GM19452 (cell line): Measurements from ENCODE around the gene MPP2.
"Not testable (repeated sequence)": the region's sequence is repeated elsewhere in the genome, so short reads cannot be mapped to it uniquely, and the experiment has no call there.

ENCODE experiments used
- ATAC-seq: cut with Tn5 transposase; IDR thresholded peaks from one replicate; pipeline ENCODE4 v1.9.1; 2021; ENCODE audit not compliant: unreplicated experiment

The MPP2 gene

DNA sequence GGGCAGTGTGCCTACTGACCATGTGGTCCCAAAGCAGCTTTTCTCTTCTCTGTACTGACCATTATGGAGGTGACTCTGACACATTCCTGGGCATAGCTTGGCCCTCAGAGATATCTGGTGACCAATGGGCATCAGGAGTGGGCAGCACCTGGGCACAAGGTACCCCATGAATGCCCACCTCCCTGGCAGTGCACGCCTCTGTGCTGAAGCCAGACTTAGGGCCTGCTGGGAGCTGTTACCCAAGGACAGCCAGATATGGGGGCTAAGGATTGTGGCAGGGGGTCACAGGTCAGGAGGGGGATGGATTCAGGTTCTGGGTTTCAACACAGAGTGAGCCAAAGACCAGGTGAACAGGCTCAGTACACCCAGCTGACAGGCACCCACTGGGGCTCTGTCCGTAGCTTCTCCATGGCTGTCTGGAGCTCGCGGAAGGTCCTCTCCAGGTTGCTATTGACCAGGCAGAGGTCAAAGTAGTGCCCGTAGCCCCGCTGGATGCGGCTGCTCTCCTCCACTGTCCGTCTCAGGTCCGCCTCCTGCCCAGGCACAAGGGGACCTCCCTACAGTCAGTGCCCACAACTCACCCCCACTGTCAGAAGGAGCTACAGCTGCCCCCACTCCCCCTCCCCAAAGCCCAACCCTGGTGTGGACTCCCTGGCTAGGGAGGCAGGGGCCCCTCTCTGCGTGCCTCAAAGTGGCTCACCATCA is 29.7 kb downstream of the MPP2 start:
- ATAC-seq, result no peak

DNA sequence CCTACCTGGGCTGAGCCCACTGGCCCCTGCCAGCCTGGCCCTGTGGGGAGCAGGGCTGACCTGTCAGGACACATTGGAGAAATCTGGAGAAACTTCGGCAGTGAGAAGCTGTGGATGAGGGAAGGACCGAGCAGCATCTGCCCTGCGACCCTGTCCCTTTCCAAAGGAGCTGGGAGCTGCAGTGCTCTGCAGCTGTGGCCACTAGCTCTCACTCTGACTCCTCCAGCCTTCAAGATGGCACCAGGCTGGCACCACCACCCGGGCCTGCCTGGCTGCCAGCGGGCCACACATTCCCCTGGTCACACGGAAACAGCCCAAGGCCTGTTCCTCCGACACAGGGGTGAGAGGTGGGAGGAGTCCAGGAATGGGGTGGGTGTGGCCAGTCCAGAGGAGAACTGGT is 30.3 kb downstream of the MPP2 start:
- ATAC-seq, result no peak

DNA sequence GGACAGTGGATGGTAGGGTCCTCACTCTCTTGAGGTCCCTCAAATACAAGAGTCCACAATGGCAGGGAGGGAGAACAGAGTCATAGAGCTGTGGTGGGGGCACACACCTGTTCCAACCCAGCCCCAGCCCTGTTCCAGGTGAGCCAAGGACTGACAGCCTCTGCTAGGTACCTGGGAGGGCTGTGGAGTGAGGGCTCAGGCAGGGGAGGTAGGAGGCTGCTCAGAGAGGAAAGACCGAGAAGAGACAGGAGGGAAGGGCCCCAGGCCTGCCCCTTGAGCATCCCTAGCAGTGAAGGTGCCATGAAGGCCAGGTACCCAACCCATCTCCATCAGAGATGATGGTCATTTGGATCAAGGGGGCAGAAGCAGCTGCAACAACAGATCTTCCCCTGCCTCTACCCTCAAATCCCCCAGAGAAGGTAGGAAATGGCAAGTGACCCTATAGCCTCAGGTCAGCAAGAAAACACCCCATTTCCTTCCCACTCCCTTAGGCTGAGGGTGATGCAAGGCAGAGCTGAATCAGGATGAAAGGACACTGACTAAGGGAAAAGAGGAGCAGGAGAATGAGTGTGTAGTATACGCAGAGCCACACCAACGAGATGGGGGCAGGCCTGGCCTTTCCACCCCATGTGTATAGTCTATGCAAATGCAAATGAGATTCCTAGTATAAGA is 31.7 kb downstream of the MPP2 start:
- no peak for ATAC-seq

DNA sequence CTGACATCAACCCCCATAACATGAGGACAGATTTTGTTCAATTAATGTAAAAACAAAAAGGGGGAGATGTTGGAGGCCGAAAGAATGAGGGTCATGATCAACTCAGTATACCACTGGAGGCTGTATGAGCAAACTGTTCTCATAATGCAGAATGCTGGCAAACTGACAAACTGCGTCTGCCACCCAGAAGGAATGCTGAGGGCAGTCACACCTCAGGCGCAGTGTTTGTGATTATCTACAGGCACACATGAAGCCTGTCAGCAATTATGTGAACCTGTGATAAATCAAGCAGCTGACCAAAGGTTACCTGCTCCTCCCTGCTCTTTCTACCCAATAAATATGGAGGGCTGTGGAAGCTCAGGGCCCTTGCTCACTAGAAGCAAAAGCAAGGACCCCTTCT is 33.0 kb downstream of the MPP2 start:
- no peak for ATAC-seq

DNA sequence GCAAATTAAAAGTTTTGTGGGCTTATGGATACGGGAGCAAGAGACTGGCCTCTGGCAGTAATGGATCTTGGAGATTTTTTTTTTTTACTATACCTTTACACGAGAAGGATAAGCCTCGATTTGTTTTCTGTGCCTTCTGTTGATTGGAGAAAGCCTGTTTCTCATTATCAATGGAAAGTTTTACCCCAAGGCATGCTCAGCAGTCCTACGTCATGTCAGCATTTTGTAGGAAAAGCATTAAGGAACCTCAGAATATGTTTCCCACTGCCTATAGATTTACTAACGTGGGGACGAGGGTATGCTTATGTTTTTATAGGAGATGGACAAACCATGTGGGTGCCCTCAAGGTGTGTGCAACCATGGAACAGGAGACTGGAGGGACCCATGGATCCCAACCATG is 33.5 kb downstream of the MPP2 start:
- ATAC-seq, result no peak

DNA sequence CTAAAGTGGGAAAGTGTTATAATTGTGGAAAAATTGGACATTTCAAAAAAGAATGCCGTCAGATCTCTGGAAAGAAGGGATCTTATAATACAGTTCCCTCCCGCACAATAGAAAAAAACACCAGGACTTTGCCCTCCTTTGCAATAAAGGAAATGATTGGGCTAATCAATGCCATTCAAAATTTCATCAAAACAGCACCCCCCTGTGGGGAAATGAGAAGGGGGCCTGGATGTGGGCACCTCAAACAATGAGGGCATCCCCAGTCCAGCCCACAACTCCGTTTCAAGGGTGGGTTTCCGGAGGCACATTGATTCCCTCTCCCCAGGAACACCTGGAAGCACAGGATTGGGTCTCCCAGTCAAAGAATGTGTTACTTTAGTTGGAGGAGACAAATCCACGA is 34.2 kb downstream of the MPP2 start:
- ATAC-seq, result no peak

DNA sequence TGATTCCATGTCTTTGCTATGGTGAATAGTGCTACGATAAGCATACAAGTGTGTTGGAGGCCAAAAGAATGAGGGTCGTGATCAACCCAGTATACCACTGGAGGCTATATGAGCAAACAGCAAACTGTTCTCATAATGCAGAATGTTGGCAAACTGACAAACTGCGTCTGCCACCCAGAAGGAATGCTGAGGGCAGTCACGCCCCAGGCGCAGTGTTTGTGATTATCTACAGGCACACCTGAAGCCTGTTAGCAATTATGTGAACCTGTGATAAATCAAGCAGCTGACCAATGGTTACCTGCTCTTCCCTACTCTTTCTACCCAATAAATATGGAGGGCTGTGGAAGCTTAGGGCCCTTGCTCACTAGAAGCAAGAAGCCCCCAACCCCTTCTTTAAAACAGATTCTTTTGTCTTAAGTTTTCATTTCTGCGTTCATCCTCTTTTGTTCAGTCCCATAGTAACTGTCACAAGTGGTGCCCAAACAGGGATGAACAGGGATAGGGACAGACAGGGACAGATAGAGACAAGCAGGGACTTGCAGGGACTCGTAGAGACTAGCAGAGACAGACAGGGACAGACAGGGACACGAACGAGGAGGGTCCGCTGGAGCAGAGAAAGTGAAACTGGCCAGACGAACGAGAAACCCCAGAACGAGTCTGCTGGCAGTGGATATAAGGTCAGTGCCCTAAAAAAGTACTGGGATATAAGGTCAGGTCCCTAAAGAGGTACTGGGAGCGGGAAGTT is 35.2 kb downstream of the MPP2 start:
- no peak for ATAC-seq

DNA sequence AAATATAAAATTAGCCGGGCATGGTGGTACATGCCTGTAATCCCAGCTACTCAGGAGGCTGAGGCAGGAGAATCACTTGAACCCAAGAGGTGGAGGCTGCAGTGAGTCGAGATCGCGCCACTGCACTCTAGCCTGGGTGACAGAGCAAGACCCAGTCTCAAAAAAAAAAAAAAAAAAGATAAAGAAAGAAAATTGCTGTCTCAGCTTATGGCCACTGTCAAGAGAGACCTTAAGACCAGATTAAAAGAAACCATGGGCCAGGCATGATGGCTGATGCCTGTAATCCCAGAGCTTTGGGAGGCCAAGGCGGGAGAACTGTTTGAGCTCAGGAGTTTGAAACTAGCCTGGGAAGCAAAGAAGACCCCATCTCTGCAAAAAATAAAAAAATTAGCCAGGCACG is 38.3 kb downstream of the MPP2 start:
- not testable (repeated sequence) for ATAC-seq

DNA sequence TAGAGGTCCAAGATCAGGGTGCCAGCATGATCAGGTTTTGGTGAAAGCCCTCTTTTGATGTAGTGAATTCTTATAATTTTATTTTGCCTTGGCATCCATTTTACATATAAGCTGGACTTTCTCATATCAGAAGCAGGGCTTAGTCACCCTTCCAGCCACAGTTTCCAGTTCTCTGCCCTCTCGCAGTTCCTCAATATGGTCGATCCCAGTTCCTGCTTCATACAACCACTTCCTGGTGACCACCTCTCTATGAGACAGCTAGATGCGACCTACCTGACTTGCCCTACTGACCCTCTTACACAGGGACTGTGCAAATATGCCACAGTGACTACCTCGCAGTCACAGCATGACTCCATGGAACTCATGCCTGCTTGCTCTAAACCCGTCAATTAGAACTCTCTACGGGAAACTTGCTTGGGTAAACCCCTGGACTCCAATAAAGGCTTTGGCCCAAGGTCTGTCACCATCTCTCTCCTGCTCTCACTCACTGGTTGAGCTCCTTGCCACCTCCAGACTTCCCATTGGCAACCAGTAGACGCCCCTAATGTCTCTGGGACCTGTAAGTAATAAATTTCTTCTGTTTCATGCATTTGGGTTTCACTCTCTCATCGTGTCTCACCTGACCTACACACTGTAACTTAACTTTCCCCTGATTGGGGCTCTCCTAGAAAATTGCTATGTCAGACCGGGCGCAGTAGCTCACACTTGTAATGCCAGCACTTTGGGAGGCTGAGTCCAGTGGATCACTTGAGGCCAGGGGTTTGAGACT is 38.9 kb downstream of the MPP2 start:
- no peak for ATAC-seq

DNA sequence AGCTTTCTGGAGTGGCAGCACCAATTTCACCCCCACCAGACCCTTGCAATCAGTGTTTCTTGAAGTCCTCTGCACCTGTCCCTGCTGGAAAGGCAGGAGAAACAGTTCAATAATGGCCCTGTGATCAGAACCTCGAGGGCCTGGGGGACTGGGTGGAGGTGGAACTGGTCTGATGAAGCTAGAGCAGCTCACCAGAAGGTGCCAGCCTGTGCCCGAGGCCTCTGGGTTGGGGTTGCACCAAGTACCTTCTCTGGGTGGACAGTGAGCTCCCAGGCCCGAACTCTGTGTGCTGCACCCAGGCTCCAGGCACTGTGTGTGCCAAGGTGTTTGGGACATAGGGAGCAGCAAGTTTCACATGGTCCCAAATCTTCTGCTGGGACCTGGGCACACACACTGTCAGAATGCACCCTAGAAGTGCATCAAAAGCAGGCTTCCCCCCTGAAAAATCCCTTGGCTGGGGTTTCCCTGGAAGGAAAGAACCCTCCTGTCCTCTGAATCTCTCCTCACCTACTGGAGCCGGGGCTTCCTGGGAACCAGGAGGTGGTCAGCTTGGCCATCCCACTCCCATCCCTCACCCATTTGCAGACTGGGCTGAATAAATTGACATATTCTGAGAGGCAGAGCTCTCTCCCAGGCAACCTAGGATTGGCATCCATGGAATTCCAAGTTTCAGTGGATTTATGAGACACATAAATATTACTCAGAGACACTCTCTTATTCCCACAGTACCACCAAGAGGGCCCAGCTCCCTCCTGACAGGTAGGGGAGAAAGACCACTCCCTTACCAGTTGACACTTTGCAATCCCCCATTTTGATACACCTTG is 43.0 kb downstream of the MPP2 start:
- ATAC-seq, result no peak

DNA sequence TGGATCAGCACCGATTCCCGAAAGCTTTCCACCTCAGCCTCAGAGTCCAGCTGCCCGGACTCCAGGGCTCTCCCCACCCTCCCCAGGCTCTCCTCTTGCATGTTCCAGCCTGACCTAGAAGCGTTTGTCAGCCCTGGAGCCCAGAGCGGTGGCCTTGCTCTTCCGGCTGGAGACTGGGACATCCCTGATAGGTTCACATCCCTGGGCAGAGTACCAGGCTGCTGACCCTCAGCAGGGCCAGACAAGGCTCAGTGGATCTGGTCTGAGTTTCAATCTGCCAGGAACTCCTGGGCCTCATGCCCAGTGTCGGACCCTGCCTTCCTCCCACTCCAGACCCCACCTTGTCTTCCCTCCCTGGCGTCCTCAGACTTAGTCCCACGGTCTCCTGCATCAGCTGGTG is 45.4 kb downstream of the MPP2 start:
- no peak for ATAC-seq

DNA sequence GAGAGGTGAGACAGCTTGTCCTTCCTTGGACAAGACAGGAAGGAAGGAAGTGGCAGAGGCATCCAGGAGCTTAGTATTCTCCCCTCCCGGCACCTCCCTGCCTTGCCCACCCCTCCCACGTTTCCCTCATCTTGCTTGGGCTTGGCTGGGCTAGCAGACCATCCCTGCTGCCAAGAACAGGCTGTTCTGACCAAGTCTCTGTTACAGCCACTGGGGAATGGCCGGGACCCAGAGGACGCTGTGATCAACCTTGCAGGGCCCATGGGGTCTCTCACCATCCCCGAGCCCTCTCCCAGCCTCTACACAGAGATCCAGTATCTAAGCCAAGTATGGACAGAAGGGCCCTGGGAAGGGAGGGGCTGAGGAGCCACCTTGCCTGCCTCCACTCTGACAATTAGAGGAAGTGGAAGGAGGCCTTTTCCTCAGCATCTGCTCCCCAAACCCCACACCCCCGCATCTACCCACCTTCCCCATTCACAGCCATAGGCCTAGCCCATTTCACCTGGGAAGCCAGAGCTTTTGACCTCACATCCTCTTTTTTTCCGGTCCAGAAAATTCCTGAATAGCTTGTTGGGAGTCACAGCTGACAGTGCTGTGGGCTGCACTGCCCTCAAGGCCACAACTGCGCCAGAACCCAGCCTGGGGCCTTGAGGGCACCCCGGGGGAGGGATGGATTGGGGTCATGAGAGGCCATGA is 46.3 kb downstream of the MPP2 start:
- no peak for ATAC-seq

DNA sequence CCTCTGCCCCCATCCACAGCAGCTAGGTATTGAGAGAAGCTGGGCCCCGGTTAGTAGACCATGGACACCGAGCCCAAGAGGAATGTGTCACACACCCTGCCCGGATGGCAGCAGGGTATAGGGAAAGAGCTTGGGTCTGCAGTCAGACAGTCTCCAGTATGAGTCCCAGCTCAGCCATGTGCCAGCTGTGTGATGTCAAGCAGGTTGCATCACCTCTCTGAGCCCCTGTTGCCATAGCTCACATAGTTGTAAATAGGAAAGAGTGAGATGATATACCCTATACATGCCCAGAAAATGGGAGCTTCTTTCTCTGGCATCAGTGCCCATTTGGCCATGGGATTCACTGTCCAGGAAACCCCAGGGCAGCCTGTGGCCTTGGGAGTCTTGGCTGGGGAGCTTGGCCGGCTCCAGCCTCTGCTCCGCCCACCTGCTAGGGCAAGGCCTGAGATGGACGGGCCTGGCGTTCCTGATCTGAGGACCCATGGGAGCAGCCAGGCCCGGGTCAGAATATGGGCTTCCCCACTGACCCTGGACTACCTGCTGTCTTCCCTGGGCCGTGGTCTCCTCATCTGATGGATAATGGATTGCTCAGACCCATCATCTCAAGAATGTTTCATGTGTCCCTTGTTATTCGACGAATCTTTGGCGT is 47.1 kb downstream of the MPP2 start:
- no peak for ATAC-seq

DNA sequence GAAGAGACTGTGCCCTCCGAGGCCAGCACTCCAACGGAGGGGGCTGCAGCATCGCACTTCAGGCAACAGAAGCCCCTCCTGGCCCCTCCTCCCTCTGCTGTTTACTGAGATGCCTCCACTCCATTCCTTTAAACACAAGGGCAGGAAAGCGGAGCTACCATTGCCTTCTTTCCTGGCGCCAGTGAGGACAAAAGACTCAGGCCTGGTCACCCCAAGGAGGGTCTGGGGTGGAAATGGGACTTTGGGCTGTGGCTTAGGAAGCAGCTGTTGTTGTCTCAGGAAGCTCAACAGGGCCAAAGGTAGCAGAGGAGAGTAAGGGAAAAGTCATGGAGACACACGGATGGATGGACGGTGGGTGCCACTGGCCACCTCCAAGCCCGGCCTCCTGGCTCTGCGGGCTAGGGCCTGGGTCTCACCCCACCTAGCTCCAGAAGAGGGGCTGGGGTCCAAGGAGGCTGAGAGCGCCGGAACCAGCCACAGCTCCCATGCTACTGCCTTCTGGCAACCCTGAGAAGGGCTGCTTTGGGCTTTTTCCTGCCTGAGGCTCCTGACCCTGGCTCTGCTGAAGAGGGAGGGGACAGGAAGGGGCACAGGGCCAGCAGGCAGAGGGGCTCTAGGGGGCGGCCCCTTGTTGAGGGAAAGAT is 49.3 kb downstream of the MPP2 start:
- ATAC-seq, result no peak

DNA sequence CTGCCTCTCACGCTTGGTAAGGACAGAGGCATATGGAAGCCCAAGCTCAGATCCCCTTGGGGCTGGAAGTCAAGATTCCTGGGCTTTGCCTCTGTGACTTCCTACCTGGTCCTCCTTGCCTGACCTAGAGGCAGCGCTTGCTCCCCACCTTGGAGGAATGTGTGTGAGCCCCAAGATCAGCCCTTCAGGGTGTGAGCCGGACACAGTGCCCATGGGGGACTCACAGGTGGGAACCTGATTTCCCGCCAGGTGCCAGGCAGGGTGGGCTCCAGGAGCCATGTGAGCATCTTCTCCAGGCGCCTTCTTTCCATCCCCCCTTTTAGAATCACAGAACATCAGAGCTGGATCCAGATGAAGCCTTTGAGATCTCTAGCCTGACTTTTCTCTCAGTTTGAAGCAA is 50.2 kb downstream of the MPP2 start:
- no peak for ATAC-seq

DNA sequence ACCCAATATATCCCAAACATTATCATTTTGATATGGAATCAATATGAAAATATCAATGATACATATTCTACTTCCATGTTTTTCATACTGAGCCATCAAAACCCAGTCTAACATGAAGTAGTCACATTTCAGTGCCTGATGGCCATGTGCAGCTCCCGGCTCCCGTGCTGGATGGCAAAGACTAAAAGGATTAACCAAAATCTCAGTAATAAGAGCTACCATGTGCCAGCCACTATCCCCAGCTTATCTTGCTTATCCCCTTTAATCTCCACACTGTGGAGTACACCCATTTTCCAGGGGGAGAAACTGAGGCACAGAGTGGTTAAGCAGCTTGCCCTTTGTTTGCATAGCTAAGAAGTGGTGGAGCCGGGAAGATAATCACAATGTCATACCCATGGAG is 51.2 kb downstream of the MPP2 start:
- no peak for ATAC-seq

DNA sequence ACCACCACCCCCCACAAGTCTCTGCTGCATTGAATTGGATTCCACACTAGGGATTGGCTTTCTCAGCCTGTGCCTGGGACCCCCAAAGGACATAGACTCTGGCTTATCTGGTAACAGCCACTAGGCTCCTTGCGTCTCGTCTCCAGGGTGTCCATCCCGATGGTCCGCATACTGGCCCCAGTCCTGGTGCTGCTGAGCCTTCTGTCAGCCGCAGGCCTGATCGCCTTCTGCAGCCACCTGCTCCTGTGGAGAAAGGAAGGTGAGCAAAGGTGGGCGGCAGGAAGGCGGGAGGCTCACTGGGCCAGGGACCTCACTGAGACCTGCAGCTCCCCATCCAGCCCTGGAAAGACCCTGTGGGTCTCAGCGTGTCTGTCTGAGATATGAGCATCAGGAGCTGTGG is 52.3 kb downstream of the MPP2 start:
- ATAC-seq, result no peak

DNA sequence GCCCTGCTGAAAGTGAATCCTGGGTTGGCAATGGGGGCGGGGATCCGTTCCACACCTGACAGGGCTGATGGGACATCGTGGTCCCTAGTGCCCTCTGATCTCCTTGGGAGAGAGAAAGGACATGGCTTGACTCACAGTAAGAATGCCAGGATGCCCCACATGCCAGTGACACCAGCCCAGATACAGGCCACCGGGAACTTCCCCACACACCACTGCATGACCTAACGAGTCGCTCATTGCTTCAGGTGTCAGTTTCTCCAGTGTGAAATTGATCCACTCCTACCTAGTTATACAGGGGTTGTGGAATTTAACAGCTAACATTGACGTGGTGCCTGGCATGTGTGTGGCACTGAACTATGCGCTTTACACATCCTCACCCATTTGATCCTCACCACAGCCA is 52.8 kb downstream of the MPP2 start:
- ATAC-seq, result no peak

DNA sequence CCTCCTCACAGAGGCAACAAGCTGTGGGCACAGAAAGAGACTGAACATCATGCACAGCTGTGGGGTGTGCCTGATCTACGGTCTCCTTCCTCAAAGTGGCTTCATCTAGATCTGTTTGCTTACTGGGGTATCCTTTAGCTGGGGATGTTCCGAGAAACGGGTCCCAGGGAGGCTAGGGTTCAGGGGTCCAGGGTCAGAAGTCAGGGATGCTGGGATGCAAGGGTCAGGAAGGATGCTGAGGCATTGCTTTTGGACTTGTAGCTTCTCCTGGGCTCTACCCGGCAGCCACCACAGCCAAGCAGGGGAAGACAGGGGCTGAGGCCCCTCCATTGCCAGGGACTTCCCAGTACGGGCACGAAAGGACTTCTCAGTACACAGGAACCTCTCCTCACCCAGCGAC is 53.8 kb downstream of the MPP2 start:
- no peak for ATAC-seq
